Breast epithelium (tissue), 3 donors: ENCODE measurements around the gene FBXO47.
"Not testable (repeated sequence)": the region's sequence is repeated elsewhere in the genome, so short reads cannot be mapped to it uniquely, and the experiment has no call there.

ENCODE experiments used
- CTCF ChIP-seq, 3 donors: fragments of 450-650 bp; IDR thresholded peaks; one replicate each; pipeline ENCODE4 v1.5.1; 2016 to 2017; ENCODE audit warnings: antibody characterized with exemption in 3 of 3, mild to moderate bottlenecking in 3 of 3, moderate library complexity in 3 of 3
- POLR2A ChIP-seq: fragments of 450-650 bp; IDR thresholded peaks from one replicate; pipeline ENCODE4 v1.6.1; 2016; ENCODE audit warnings: antibody characterized with exemption, mild to moderate bottlenecking, moderate library complexity

GRCh38 chr17:38930782-38931181, 36.4 kb downstream of the FBXO47 start:
- TF ChIP-seq CTCF (IDR thresholded peaks at IDR 0.05); POLR2A: not testable (repeated sequence)
